Measurements from ENCODE around the gene FOXO6. TPM values are rescaled to one million over a fixed set of nuclear protein-coding genes. Genes with fewer than 3 reads are reported as not detected.

Gene FOXO6
- total RNA-seq, 1 experiment from 2014 or later = 5.4 TPM

- CTCF ChIA-PET = interaction anchor here (0.6 to 2.2 kb wide), 13 partner anchors 17 to 105 kb away, joined by 3 to 11 read pairs (median 6); partner anchors contain the start of gene FOXO6
- Mint-ChIP-seq H3K27me3 (ENCODE audit: low read depth) (peaks cover 39% of the 10 kb centered on the region), H3K27ac (peak overlapping the region; percentile 38), H3K4me3 (no peak overlapping the region), H3K4me1 (peaks cover 46% of the 10 kb centered on the region), H3K36me3 (no peaks in the 10 kb centered on the region), H3K9me3 (no peaks in the 10 kb centered on the region)
- peak; percentile 84 for DNase-seq (ENCODE audit: low spot score)
- peak; percentile 64 for TF ChIP-seq USF2 (CRISPR knock-in tag; IDR thresholded peaks at IDR 0.05)
- TF ChIP-seq, protein P1, sequence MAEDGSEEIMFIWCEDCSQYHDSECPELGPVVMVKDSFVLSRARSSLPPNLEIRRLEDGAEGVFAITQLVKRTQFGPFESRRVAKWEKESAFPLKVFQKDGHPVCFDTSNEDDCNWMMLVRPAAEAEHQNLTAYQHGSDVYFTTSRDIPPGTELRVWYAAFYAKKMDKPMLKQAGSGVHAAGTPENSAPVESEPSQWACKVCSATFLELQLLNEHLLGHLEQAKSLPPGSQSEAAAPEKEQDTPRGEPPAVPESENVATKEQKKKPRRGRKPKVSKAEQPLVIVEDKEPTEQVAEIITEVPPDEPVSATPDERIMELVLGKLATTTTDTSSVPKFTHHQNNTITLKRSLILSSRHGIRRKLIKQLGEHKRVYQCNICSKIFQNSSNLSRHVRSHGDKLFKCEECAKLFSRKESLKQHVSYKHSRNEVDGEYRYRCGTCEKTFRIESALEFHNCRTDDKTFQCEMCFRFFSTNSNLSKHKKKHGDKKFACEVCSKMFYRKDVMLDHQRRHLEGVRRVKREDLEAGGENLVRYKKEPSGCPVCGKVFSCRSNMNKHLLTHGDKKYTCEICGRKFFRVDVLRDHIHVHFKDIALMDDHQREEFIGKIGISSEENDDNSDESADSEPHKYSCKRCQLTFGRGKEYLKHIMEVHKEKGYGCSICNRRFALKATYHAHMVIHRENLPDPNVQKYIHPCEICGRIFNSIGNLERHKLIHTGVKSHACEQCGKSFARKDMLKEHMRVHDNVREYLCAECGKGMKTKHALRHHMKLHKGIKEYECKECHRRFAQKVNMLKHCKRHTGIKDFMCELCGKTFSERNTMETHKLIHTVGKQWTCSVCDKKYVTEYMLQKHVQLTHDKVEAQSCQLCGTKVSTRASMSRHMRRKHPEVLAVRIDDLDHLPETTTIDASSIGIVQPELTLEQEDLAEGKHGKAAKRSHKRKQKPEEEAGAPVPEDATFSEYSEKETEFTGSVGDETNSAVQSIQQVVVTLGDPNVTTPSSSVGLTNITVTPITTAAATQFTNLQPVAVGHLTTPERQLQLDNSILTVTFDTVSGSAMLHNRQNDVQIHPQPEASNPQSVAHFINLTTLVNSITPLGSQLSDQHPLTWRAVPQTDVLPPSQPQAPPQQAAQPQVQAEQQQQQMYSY (CRISPR knock-in tag; IDR thresholded peaks at IDR 0.05) = peak; percentile 96
- TF ChIP-seq, protein P2, sequence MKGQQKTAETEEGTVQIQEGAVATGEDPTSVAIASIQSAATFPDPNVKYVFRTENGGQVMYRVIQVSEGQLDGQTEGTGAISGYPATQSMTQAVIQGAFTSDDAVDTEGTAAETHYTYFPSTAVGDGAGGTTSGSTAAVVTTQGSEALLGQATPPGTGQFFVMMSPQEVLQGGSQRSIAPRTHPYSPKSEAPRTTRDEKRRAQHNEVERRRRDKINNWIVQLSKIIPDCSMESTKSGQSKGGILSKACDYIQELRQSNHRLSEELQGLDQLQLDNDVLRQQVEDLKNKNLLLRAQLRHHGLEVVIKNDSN (CRISPR knock-in tag; IDR thresholded peaks at IDR 0.05) = peak; percentile 53; the same call in 1 of the 2 replicates
- no peak for TF ChIP-seq ZNF232 (CRISPR knock-in tag; IDR thresholded peaks at IDR 0.05)
- TF ChIP-seq ZNF416 (CRISPR knock-in tag; IDR thresholded peaks at IDR 0.05) = no peak
- no peak for TF ChIP-seq MYBL2 (CRISPR knock-in tag; IDR thresholded peaks at IDR 0.05)
- no peak for TF ChIP-seq ZNF263 (CRISPR knock-in tag; IDR thresholded peaks at IDR 0.05; ENCODE audit: low read depth)
- TF ChIP-seq ERG (CRISPR knock-in tag; IDR thresholded peaks at IDR 0.05) = no peak
- peak; percentile 71; the same call in 1 of the 2 replicates for TF ChIP-seq MAX (CRISPR knock-in tag; IDR thresholded peaks at IDR 0.05)
- TF ChIP-seq ZBTB43 (CRISPR knock-in tag; IDR thresholded peaks at IDR 0.05) = no peak
- TF ChIP-seq, protein P3, sequence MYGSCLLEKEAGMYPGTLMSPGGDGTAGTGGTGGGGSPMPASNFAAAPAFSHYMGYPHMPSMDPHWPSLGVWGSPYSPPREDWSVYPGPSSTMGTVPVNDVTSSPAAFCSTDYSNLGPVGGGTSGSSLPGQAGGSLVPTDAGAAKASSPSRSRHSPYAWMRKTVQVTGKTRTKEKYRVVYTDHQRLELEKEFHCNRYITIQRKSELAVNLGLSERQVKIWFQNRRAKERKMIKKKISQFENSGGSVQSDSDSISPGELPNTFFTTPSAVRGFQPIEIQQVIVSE (CRISPR knock-in tag; IDR thresholded peaks at IDR 0.05; ENCODE audit: borderline replicate concordance) = no peak
- no peak for TF ChIP-seq ZNF138 (CRISPR knock-in tag; conservative IDR thresholded peaks at IDR 0.05)
- TF ChIP-seq MXD4 (CRISPR knock-in tag; IDR thresholded peaks at IDR 0.05; ENCODE audit: borderline replicate concordance) = no peak
- no peak for TF ChIP-seq SOX15 (CRISPR knock-in tag; IDR thresholded peaks at IDR 0.05)
- no peak for TF ChIP-seq ZNF219 (CRISPR knock-in tag; IDR thresholded peaks at IDR 0.05; ENCODE audit: borderline replicate concordance)
- no peak for TF ChIP-seq TP53 (CRISPR knock-in tag; IDR thresholded peaks at IDR 0.05)
- TF ChIP-seq, protein P4, sequence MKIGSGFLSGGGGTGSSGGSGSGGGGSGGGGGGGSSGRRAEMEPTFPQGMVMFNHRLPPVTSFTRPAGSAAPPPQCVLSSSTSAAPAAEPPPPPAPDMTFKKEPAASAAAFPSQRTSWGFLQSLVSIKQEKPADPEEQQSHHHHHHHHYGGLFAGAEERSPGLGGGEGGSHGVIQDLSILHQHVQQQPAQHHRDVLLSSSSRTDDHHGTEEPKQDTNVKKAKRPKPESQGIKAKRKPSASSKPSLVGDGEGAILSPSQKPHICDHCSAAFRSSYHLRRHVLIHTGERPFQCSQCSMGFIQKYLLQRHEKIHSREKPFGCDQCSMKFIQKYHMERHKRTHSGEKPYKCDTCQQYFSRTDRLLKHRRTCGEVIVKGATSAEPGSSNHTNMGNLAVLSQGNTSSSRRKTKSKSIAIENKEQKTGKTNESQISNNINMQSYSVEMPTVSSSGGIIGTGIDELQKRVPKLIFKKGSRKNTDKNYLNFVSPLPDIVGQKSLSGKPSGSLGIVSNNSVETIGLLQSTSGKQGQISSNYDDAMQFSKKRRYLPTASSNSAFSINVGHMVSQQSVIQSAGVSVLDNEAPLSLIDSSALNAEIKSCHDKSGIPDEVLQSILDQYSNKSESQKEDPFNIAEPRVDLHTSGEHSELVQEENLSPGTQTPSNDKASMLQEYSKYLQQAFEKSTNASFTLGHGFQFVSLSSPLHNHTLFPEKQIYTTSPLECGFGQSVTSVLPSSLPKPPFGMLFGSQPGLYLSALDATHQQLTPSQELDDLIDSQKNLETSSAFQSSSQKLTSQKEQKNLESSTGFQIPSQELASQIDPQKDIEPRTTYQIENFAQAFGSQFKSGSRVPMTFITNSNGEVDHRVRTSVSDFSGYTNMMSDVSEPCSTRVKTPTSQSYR (CRISPR knock-in tag; IDR thresholded peaks at IDR 0.05) = no peak; the same call in 1 of the 2 replicates
- ATAC-seq = peak; percentile 92
- POLR2A ChIA-PET = interaction anchor here (1.3 kb wide), 1 partner anchor 33 kb away, joined by 3 read pairs; no protein-coding TSS in a partner anchor
These were observed 26.4 kb downstream of the FOXO6 start for GRCh38 chr1:41387667-41388091.
